Endometrium (tissue), 2 donors: ENCODE measurements around the gene NHSL2.

Source experiments
- FAIRE-seq: peaks from 2 replicates; lab custom pipeline; 2012; peaks lifted over from hg19 to GRCh38; lab: Jason Lieb, UNC
- donor health status: control.
- donor health status: control.

Gene NHSL2

DNA sequence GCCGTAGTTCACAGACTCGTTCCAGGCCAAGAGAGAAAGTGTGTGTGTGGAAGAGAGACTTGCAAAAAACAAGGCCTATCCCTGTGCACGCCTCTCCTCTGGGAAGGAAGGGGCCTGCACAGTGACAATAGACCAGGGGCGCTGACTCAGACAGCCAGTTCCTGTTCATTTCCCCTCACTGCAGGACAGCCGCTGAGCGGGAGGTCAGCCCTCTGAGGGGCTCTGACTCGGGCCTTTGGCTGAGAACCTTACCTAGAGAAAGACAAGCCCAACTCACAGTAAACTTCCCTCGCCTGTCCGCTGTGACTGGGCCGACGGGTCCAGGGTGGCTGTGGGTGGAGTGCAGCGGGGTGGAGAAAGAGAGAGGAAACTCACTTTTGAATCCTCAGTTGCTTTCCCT, 169.0 kb downstream of the NHSL2 start:
- FAIRE-seq = no peak

DNA sequence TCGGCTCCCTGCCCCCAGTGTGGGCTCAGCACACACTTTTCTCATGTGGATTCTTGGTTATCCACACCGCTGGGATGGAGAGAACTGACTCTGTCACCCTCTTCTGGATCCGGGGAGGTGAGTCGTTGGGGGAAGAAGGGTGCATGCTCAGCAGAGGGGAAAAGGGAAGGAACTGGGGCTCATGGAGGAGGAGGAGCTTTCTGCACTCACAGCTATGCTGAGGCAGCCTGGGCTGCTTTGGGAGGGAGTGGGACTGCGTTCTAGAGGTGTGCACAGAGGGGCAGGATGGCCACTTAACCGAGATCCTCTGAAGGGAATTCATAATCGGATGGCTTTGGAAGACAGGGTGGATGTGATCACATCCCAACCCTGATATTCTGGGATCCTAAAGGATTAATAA, 169.5 kb downstream of the NHSL2 start:
- no peak for FAIRE-seq

DNA sequence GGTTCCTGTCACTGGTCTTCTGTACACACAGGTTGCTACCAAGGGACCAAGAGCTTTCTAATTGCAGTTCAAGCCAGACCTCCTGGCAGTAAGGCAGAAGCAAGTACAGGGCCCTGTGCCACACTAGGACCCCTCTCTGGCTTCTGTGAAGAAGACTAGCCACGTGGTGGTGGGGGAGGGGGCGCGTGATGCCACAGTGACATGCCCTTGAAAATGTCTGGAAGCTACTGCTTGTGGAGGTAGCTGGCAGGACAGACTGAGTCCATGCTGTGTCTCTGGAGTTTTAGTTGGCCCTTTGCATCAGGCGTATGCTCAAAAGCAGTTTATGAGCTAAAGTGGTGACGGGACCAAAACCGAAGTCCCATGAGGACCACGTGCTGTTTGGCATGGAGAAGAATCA, 170.2 kb downstream of the NHSL2 start:
- no peak for FAIRE-seq

DNA sequence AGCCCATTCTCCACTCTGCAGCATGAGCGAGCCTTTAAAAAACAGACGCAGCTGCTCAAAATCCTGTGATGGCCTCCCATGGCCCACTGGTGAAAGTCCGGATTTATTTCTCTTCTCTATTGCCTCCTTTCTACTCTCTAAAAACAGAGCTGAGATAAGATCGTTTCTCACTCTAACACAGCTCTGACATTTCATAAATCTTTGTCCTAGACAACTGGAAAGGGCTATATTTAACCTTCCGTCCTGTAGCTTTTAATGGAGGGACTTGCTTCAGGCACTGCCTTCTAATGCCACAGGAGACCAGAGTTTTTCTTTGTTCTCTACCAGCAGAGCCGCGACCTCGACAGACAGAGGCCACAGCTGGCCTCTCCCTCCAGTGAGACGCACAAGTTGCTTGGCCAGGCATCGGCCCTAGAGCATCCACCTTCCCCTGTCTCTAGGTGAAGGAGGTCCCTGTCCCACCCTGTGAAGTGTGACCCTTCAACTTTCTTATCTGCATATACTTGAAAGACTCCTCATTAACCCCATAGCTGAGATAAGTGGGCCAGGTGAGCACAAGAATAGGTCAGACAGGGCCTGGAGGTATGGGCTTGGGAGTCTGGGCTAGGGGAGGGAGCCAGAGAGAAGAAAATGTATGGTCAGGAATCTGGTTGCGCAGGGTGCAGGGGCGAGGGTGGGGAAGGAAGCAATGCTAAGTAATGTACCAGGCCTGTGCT, 171.1 kb downstream of the NHSL2 start:
- no peak for FAIRE-seq

DNA sequence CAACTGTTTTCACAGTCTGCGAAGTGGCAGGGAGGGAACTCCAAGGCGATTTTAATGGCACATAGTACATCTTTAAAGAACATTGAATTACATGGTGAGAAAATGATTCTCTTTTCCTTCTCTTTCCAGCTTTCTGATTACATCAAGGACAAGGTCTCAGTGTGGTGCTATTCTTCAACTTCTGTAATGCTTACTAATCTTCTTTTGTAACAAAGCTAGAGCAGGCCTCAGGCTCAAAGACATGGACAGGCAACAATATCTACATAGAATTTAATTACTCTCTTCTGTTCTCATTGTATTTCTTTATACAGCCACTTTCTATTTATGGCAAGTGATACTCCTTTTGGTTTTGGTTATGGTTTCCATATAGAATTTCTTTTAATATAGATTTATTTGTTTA, 172.6 kb downstream of the NHSL2 start:
- no peak for FAIRE-seq

DNA sequence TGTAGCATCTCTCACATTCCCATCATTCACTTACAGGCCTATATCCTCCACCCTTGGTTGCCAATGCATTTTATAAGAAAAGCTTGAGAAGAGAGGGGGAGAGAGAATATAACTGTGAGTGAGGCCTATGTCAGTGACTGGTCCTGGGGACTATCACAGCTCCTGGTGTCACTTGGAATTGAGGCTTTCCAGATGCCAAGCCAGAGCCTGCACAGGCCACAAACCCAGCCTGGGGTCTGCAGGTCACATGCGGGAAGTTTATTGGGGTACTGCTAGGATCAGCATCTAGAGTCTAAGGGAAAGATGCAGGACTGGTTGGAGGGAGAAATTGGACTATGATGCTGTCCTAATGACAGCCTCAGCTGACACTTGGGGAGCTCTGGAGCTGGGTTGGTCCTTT, 173.5 kb downstream of the NHSL2 start:
- no peak for FAIRE-seq

DNA sequence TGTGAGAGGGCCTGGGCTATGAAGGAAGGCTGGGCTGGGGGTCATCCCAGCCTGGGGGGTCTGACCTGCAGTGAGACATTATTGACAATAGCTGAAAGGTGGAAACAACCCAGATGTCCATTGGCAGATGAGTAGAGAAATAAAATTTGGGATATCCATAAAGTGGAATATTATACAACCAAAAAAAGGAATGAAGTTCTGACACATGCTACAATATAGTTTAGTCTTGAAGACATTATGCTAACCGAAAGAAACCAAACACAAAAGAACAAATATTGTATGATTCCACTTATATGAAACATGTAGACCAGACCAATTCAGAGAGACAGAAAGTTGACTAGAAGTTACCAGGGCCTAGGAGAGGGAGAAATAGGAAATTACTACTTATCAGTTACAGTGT, 176.3 kb downstream of the NHSL2 start:
- no peak for FAIRE-seq

DNA sequence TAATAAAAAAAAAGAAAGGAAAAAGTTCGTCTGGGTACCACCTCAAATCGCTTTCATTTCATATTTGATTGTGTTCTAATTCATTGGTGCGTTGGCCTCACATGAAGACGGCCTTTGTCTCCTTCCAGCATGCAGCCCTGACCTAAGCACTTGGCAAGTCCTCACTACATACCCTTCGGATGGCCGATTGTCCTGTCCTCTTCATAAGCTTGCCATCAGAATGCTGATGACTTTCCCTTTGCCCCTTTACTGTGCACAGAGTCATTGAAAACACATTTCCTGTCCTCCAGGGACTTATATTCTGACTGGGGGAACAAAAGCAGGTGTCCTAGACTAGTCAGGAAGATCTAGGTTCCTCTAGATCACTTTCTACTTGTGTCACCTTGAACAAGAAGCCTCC, 178.1 kb downstream of the NHSL2 start:
- FAIRE-seq = no peak

DNA sequence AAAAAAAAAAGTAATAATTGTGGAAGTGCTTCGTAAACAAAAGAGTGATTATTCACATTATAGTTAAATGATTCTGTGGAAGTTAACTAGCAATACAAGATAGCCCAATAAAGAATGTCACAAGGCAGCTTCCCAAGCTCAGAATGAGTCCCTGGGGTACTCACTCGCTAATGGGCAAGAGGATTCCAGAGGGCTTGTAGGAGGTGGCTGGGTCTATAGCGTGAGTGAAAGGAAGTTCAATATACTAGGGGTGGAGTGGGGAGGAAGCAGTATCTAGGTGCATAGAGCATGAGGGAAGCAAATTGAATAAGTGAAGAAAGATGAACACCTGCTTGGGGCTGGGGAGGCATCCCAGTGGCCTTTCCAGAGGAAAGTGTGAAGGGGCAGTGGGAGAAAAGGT, 178.6 kb downstream of the NHSL2 start:
- FAIRE-seq = no peak

DNA sequence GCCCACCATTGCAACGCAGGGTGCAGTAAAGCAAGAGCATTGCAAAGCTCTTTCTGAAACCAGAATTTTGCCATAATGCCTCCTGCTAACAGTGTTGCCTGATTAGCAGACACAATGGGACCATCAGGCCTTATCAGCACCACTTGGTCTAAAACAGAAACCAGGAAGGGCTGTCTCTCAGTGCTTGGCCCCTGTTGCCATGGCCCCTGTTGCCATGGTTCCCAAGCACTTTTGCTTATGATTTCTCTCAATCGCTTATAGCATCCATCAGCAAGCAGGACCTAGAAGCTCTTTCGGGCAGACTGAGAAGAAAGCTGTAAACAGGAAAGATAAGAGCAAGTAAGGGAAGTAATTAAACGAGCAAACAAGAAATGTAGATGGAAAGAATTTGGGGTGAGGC, 184.2 kb downstream of the NHSL2 start:
- no peak for FAIRE-seq

DNA sequence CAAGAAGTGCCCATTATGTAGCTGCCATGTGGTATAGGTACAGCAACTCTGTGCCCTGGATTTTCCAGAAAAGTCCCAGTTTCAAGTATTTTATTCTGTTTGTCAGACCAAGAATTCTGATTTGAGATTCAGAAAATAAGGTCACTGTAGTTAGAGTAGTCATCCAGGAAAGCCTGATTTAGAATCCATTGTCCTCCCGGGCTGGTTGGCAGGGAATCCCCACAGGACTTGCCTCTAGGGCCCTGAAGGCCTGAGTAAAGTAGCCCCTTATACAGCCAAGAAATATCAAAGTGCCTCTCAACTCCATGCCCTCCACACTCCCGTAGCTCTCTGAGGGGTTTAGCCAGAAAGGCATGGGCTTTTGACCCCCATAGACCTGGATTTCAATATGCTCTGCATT, 184.7 kb downstream of the NHSL2 start:
- FAIRE-seq = no peak

DNA sequence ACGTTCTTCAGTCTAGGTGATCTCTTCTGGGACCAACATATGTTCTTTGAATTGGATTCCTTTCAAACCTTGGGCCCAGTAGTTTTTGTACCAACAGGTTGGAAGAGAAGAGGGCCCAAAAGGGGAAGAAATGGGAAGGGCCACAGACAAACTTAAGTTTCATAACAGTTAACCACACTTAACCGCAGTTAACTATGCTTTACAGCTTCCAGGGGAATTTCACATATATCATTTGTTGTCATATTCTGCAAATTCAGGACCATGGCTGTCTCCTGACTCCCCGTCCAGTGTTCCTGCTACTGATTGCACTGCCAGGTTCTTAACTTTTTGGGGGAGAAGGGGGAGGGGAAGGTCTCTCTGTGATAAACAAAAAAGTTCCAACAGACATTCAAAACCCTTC, 186.5 kb downstream of the NHSL2 start:
- FAIRE-seq = no peak

DNA sequence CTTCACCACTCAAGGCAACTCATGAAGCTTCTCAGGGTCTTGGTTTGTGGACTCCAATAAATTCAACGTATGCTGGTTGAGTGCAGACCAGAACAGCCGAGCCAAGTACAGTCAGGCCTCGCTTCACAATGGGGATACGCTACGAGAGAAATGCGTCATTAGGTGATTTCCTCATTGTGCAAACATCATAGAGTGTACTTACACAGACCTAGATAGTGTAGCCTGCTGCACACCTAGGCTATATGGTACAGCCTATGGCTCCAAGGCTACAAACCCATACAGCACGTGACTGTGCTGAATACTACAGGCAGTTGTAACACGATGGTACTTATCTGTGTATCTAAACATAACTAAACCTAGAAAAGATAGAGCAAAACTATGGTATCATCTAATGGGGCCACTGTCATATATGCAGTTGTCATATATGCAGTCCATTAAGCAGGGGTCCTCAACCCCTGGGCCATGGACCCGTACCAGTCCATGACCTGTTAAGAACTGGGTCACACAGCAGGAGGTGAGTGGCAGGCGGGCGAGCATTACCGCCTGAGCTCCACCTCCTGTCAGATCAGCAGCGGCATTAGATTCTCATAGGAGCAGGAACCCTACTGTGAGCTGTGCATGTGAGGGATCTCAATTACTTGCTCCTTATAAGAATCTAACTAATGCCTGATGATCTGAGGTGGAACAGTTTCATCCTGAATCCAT, 189.6 kb downstream of the NHSL2 start:
- no peak for FAIRE-seq

DNA sequence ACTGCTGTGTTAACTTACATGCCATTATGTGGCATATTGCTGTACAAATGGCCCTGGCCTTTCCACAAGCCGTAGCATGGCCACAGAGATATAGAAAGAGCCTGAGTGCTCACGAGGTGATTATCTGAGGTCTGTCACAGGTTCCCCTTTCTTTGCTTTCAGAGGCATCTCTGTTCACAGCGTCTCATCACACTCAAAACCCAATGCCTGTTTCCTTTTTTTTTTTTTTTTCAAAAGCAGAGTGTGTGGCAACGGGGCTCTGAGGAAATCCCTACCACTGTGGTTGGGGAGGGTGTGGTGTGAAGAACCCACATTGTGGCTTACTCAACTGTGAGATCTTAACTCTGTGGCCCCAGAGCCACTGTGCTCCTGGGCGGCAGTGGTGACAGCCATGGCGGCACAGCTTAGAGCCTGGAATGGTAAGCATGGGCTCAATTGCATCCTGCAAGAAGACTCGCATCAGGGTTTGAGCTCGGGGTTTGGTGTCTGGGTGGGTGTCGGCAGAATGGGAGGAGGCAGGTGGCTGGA, 190.2 kb downstream of the NHSL2 start:
- no peak for FAIRE-seq

DNA sequence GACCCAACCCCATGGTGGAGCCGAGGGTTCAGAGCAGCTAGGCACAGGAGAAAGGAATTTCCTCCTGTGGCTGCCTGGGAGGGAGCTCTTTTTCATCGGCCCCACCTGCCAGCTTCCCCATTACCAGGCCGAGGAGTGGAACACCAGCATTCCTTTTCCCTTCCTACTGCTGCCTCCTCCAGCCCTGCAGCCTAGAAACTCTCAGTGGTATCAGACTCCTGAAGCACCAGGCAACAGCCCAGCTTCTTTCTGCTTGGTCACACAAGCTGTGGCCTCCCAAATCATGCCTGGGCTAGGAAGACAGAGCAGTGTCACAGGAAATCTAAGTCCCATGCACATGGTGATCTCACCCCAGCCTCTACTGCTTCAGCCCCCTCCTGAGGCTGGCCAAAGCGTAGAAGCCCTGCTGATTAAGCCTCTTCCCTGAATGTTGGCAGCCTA, 191.0 kb downstream of the NHSL2 start:
- no peak for FAIRE-seq

DNA sequence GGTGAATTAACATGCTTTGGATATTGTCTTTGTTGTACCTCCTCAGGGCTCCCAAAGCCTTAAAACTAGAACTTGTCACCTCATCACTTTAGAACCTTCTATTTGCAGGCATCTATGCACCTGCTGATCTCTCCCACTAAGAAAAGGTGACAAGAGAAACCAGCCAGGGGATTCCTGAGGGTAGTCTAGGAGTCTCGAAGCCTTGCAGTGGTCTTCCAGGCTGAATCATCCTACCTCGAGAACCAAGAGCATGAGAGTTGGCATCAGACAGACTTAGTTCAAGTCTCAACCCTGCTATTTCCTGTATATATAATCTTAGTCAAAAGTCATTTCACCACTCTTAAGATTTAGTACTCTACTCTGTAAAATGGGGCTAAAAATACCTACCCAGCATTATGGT, 191.5 kb downstream of the NHSL2 start:
- FAIRE-seq = no peak

DNA sequence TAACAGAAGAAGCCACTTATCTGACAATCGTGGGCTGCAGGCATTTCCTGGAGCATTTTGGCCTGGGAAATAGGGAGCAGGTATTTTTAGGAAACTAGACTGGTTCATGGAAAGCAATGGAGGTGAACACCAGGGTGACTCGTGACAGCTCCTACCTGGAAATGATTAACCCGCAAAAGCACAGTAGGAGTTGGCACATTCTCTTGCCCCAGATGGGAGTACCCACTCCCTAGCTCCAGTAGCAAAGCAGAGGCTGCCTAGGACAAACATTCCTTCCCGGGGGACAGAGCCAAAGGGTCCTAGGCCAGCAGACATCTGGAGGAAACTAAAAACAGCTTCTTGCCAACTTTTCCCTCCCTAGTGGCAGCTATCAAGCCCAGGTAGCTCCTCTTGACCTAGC, 192.1 kb downstream of the NHSL2 start:
- no peak for FAIRE-seq

DNA sequence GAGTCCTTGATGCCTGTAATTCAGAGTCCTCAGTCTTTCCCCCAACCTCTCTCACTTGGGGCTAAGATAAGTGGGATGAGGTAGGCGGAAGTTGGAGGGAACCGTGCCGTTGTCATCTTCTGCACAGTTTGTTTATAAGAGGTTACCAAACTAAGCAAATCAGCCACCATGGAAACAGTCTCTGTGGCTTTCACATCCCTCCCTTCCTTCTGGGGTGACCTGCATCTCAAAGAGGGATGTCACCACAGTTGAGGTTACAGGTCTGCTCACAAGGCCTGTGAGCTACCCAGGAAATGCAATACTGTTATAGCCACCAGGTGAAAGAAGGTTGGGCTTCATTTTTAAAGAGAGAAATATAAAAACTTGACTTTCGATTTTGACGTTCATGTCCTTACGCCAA, 194.8 kb downstream of the NHSL2 start:
- no peak for FAIRE-seq

DNA sequence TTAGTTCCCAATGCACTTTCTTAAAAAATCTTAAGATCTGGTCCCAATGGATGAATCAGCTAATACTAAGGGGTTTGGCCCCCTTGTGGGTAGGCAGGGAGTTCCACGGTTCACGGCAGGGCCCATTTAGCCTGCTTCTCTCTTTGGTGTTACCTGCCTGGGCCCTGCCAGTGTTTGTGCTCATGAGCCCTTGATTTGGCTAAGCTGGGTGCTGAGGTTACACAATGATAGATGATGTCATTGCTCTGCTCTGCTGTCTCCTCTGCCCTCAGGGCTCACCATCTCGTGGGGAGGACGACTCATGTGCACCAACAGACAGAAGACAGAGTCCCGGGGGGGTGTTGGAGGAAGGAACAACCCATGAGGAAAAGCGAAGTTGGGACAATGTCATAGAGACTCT, 196.7 kb downstream of the NHSL2 start:
- no peak for FAIRE-seq

DNA sequence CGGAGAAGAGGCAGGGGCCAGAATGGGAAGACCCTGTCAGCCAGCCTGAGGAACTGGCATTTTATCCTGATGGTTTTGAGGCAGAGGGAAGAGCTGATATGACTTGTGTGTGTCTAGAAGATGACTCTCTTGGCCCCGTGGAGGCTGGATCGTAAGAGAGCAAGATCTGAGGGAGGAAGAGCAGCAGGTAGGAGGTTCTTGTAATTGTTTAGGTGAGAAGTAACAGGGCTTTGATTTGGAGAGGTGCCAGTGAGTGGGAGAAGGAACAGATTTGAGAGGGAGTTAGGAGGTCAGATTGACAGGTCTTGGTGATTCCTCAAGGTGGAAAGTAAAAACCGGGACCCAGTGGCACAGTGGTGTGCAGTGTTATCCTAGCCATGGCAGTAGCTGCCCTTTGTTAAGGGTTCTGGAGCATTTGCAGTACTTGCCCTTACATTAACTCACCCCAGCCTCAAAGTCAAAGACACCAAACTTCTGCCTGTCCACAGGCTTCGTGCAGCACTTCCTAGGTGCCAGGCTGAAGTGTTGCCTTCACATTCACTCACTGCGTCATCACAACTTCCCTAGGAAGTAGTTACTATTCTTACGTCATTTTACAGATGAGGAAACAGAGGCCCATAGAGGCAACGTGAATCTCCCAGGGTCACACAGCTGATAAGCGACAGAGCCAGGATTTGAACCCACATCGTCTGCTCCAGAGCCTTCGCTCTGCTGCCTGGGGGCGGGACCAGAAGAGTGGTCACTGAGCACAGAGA, 197.4 kb downstream of the NHSL2 start:
- FAIRE-seq = no peak

DNA sequence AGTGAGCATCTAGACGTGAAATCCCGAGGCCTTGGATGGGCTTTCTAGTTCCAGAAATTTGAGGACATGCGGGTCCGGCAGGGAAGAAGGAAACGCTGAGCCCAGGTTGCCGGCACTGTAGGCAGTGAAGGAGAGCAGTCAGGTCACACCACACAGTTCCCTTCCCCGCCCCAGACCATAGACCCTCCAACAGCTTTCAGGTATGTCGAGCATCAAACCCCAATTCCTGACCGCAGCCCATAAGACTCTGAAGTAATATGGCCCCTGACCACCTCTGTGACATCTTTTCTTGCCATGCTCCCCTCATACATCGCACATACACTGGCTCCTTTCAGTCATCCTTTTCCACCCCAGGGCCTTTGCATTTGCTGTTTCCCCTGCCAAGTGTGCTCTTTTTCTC, 198.0 kb downstream of the NHSL2 start:
- FAIRE-seq = no peak

DNA sequence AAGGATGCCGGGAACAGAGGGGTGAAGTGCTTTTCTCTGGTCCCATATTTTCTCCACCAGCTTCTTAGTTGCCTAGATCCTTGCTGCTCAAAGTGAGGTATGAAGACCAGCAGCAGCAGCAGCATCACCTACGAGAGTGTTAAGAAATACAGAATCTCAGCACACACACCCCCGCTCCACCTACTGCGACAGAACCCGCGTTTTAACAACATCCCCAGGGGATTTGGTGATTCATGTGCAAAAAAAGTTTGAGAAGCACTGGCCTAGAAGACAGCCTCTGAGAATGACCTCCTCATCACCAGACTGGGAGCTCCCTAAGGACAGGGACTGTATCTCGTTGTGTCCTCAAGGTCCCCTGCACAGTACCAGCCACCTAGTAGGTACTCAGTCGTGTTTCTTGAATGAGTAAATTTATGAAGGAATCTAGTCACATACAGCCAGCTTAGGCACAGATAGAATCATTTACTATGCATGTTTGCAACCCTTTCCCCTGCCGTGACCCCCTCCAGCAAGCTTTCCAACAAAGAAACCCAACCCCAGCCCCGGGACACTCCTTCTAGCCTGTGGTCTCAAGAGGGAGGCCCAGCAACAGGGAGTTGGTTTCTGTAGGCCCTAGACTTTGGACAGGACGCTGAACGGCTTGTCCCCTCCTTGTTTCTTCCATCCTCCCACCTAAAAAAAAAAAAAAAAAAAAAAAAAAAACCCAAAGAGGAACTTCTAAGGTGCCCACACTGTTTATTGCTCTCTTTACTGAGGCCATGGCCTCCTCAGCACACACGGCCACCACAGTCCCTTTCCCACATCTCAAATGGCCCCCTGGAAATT, 199.6 kb downstream of the NHSL2 start:
- FAIRE-seq = no peak
